ENCODE measurements around the gene VTA1.
"Not testable (repeated sequence)": the region's sequence is repeated elsewhere in the genome, so short reads cannot be mapped to it uniquely, and the experiment has no call there.

The VTA1 gene

GRCh38 chr6:142146828-142147662 lies at the start of gene VTA1, which contains the start of gene NMBR:
TSS of gene VTA1 (plus strand) at chr6:142147263. CDS start at chr6:142147288, 25 bp downstream.
TSS of gene NMBR (minus strand) at chr6:142147122. CDS start at chr6:142088658, 58,464 bp downstream.
- DNase-seq, result peak; percentile 87

DNA sequence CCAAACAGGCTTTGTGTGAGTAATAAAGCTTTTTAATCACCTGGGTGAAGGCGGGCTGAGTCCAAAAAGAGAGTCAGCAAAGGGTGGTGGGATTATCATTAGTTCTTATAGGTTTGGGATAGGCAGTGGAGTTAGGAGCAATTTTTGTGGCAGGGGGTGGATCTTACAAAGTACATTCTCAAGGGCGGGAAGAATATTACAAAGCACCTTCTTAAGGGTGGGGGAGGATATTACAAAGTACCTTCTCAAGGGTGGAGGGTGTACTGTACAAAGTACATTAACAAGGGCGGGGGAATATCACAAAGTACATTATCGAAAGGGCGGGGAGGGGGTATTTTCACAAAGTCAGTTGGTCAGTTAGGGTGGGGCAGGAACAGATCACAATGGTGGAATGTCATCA lies 42.2 kb upstream of the VTA1 start:
- DNase-seq, result not testable (repeated sequence)

DNA sequence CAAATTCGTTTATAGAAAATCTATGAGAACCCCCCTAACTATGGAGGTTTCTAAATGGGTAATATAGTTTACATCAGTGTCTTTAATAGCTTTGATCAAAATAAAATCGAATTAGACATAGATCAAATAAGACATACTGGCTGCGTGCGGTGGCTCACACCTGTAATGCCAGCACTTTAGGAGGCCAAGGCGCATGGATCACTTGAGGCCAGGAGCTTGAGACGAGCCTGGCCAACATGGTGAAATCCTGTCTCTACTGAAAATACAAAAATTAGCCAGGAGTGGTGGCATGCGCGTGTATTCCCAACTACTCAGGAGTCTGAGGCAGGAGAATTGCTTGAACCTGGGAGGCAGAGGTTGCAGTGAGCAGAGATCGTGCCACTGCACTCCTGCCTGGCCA lies 36.2 kb upstream of the VTA1 start:
- DNase-seq, result not testable (repeated sequence)

GRCh38 chr6:142112451-142113061 lies 34.5 kb upstream of the VTA1 start:
- DNase-seq, result peak; percentile 54

DNA sequence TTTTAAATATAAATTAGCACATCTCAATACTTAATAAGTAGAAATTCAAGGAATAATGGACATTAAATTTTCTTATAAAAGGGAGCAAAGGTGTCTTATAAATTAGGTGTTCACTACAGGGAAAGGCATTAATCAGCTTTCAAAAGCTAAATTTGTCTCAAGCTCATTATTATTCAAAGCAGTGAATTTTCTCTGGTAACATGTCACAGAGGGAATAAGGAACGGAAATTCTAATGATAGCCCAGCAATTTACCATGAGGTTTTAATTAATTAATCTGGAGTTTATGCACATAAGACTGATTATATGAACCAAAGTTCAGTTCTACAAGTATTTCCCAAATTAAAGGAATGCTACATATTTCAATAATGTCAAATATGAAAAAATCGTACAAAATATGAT lies 29.7 kb upstream of the VTA1 start:
- DNase-seq, result no peak

DNA sequence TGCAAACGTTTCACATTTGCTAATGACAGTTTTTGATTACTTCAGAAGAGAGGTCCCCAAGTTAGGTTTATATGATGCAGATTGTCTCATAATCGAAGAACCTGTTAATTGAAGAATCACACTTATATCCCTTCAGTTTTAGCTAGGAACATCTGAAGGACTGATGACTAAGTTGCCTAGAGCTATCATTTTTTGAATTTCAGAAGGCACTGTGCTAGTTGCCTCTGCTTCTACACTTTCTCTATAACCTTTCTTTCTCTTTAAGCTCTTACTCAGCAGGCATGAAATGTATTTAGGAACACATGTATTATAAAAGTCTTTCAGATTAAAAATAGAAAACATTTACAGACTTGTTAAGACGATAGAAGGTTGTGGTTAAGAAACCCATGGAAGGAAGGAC lies 28.7 kb upstream of the VTA1 start:
- DNase-seq, result no peak

GRCh38 chr6:142118925-142119324 lies 28.1 kb upstream of the VTA1 start:
- no peak for DNase-seq

GRCh38 chr6:142121342-142121741 lies 25.7 kb upstream of the VTA1 start:
- no peak for DNase-seq

GRCh38 chr6:142130814-142131213 lies 16.2 kb upstream of the VTA1 start:
- DNase-seq, result no peak

DNA sequence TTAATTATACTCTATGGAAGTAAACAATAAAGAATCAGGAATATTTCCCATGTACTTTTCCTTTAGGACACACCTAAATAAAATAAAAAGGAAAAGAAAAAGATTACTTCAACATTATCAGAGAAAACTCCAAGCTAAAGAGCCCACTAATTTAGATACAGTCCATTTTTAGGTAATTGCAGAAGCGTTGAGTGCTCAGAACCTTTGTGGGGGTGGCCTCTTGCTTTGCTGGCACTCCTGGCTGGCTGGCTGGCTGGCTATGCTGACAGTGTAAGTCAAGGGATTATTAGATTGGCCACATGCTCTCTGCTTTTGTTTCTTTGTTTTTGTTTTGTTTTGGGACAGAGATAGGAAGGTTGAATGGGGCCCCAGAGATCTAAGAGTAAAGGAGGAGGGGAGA lies 14.4 kb upstream of the VTA1 start, which contains the start of gene GJE1:
TSS of gene GJE1 (plus strand) at position 301 of the 400 bp plus-strand sequence. CDS start 234 bp downstream, outside the sequence.
- no peak for DNase-seq

DNA sequence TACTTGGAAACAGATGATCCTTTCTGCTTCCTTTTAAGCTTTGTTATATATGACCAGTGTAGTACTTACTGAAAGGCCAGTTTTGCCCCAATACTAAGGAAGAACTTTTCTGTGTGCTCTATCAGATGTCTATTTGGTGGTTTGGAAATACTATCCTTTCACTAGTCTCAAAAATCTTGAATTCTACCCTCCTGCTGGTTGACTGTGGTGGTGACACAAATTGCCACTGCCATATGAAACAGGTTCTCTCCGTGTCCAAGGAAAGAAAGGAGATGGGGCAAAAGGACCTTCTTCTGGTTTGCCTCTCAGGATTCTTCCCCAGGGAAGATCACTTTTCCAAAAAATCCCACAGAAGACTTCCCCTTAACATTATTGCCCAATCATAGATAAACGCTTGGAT lies 8.2 kb upstream of the VTA1 start:
- no peak for DNase-seq

- DNase-seq, result not testable (repeated sequence)
Measured at GRCh38 chr6:142141531-142141930, 5.5 kb upstream of the VTA1 start.

GRCh38 chr6:142152746-142153145 lies 5.7 kb downstream of the VTA1 start:
- no peak for DNase-seq

DNA sequence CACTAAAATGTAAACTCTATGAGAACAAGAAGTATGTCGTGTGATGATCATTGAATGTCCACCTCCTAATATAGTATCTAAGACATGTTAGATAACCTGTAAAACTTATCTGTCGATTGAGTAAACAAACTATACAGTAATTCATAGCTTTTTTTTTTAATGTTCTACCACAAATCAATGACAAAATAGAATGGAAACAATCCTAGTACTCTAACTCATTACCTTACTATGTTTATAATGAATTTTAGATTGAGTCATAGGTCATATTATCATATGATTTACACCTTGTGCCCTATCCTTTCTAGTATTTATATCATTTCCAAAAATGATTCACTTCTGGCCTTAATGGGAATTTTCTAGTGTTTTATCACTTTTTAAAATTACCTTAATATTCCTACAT lies 6.1 kb downstream of the VTA1 start:
- no peak for DNase-seq

GRCh38 chr6:142154336-142154735 lies 7.3 kb downstream of the VTA1 start:
- no peak for DNase-seq

DNA sequence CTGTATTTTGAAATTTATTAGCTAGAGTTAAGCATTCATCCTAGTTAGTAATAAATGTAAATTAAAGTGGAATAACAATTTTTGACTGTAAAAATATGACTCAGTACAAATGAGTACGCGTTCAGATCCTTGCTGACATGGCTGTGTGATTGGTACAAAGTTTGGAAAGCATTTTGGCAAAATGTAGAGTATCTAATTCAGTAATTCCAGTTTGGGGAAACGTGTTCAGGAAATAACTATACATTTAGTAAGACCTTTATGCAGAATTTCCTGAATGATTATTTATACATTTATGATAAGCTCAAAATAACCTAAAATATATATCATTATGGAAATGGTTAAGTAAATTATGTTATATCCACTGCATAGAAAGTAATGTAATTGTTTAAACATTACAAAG lies 8.0 kb downstream of the VTA1 start:
- no peak for DNase-seq

- no peak for DNase-seq
Measured at GRCh38 chr6:142155895-142156757, 9.1 kb downstream of the VTA1 start.

DNA sequence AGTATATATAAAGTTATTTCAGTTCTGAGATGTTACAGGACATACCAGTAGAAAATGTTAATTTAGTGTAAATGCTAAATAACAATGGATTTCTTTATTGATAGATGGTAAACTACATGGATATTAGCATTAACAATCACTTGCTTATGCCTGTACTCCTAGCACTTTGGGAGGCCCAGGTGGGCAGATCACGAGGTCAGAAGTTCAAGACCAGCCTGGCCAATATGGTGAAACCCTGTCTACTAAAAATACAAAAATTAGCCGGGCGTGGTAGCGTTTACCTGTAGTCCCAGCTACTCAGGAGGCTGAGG lies 9.7 kb downstream of the VTA1 start:
- not testable (repeated sequence) for DNase-seq

- no peak for DNase-seq
Measured at GRCh38 chr6:142162780-142163179, 15.7 kb downstream of the VTA1 start.

- DNase-seq, result no peak
Measured at GRCh38 chr6:142165227-142165626, 18.2 kb downstream of the VTA1 start.

GRCh38 chr6:142167071-142167470 lies 20.0 kb downstream of the VTA1 start:
- DNase-seq, result no peak

DNA sequence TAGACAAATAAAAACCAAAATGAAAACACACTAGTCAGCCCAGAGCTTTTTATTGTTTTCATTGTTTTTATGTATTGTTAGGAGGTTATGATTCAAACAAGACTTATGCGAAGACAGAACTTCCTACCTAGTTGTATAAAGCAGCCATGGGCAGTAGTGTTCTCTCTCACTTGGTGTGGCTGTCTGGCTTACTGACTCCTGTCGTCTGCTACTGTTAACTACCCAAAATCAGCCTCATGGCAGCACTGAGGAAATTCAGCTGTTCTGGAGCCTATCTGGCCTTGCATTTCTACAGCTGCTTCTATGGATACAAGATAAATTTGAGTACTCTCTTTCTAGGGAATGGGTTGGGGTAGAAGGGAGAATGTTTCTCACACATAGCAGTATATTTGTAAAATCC lies 20.4 kb downstream of the VTA1 start:
- no peak for DNase-seq

DNA sequence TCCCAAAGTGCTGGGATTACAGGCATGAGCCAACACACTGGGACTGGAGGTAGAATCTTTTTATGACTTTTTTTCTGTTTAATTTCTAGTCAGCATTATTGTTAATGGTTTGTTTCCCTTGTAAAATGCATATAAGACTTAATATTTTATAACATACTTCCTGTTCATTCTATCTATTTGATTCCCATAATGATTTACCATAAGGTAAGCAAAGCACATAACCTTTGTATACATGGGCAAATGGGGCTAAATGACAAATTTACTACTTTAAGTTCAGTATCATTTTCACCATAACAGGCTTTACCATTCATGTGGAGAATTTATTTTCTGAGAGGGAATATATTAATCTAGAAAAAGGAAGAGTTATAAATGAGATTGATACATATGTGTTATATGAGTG lies 24.3 kb downstream of the VTA1 start:
- DNase-seq, result no peak

DNA sequence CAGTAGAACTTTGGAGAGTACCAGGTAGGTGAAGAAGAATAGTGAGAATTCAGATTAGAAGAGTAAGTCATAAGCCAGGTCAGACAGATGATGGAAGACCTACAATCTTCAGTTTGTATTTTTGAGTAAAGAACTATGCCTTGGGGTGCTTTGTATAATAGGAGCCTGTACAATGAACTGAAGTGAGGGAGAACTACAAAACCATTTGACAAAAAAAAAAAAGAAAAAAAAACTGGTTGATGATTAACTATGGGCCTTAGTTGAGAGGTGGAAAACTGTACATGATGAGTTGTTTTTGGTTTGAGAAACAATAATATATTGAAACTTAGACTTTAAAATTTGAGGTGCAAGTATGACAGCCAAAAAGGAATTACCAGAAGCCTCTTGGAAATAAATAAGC lies 25.7 kb downstream of the VTA1 start:
- no peak for DNase-seq
